Calu3 (cell line): Measurements from ENCODE around the gene MAGI1. TPM values are rescaled to one million over a fixed set of nuclear protein-coding genes. Genes with fewer than 3 reads are reported as not detected.

Experiments used
- BruUV-seq: library from RNA; stranded (reverse); fragments of 400-500 nt; replicated peaks from 2 replicates; lab custom pipeline; 2021; lab: Mats Ljungman, UMichigan
- CTCF ChIA-PET: fragments of 300-600 bp; sonication (Branson Sonifier 250); formaldehyde crosslinking; loops from one replicate; lab custom pipeline; 2022; ENCODE audit warnings: antibody characterized with exemption; lab: Charles Lee
- DNase-seq: peaks from one replicate; pipeline ENCODE4 v3.0.0; 2022
- H3K27ac Mint-ChIP-seq: one replicate; pipeline ENCODE4 v1.8.0; 2022; ENCODE audit warnings: mixed read lengths; ENCODE audit not compliant: unreplicated experiment
- H3K27me3 Mint-ChIP-seq: one replicate; pipeline ENCODE4 v1.8.0; 2022; ENCODE audit warnings: mixed read lengths; ENCODE audit not compliant: unreplicated experiment
- H3K36me3 Mint-ChIP-seq: one replicate; pipeline ENCODE4 v1.8.0; 2022; ENCODE audit warnings: mild to moderate bottlenecking, moderate library complexity, mixed read lengths; ENCODE audit not compliant: insufficient read depth, unreplicated experiment
- H3K4me1 Mint-ChIP-seq: one replicate; pipeline ENCODE4 v1.8.0; 2022; ENCODE audit warnings: mild to moderate bottlenecking, low read depth, mixed read lengths; ENCODE audit not compliant: unreplicated experiment
- H3K4me3 Mint-ChIP-seq: one replicate; pipeline ENCODE4 v1.8.0; 2022; ENCODE audit warnings: mild to moderate bottlenecking, low read depth, moderate library complexity, mixed read lengths; ENCODE audit not compliant: unreplicated experiment
- H3K9me3 Mint-ChIP-seq: one replicate; pipeline ENCODE4 v1.8.0; 2022; ENCODE audit warnings: low read depth, mixed read lengths; ENCODE audit not compliant: unreplicated experiment
- CTCF ChIP-seq: fragments of 200-600 bp; IDR thresholded peaks from one replicate; pipeline ENCODE4 v1.8.0; 2022; ENCODE audit warnings: antibody characterized with exemption; ENCODE audit not compliant: unreplicated experiment
- intact Hi-C: fragments of 100-400 bp; cut with micrococcal nuclease; formaldehyde crosslinking; loops from one replicate; pipeline ENCODE4 v1.10.0; 2022; ENCODE audit not compliant: unreplicated experiment
- total RNA-seq: library from RNA; stranded (reverse); gene quantifications from 2 replicates; pipeline ENCODE4 v1.2.3, GENCODE V29; 2022

MAGI1 gene
- total RNA-seq, 1 experiment from 2014 or later = 76.4 TPM

DNA sequence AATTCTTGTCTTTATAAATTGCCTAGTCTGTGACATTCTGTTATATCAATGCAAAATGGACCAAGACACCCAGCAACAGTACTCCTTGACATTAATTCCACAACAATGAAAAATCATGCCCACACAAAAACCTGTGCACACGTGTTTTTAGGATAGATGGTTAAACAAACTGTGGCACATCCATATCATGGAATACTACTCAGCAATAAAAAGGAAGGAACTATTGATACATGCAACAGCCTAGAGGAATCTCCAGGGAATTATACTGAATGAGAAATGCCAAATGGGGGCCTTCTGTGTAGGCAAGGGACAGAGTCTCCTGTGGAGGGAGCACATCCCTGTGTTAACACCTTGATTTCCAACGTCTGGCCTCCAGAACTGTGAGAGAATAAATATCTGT, 388.5 kb downstream of the MAGI1 start:
- intact Hi-C loops = no loop called here
- Mint-ChIP-seq H3K27me3 (no peaks in the 10 kb centered on the region), H3K27ac (no peak overlapping the region), H3K4me1 (no peaks in the 10 kb centered on the region), H3K4me3 (no peak overlapping the region), H3K36me3 (no peaks in the 10 kb centered on the region), H3K9me3 (peaks cover 3% of the 10 kb centered on the region)
- TF ChIP-seq CTCF = no peak
- no TSS peak for BruUV-seq
- CTCF ChIA-PET = no interaction called here
- no peak for DNase-seq

DNA sequence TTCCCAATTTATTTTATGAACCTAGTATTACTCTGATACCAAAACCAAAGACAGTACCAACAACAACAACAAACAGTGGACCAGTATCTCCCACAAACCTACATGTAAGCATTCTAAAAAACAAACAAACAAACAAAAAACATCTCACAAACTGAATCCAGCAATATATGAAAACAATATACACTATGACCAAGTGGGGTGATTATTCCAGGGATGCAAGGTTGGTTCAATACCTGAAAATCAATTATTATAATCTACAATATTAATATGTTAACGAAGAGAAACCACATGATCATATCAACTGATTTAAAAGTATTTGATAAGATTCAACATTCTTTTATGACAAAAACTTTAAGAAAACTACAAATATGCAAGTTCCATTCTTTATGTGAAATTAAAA, 391.3 kb downstream of the MAGI1 start:
- Mint-ChIP-seq H3K36me3 (no peaks in the 10 kb centered on the region), H3K4me1 (peaks cover 10% of the 10 kb centered on the region), H3K27ac (no peak overlapping the region), H3K4me3 (no peak overlapping the region), H3K9me3 (peaks cover 6% of the 10 kb centered on the region), H3K27me3 (no peaks in the 10 kb centered on the region)
- TF ChIP-seq CTCF = no peak
- DNase-seq = no peak
- intact Hi-C loops = no loop called here
- BruUV-seq = no TSS peak
- CTCF ChIA-PET = no interaction called here

GRCh38 chr3:65642883-65643282, 395.8 kb downstream of the MAGI1 start:
- no peak for DNase-seq
- BruUV-seq = no TSS peak
- H3K36me3 Mint-ChIP-seq = no peaks in the 10 kb centered on the region
- peaks cover 6% of the 10 kb centered on the region for H3K9me3 Mint-ChIP-seq
- CTCF ChIA-PET = interaction anchor here (1.6 kb wide), 1 partner anchor 12 kb away, joined by 3 read pairs; no protein-coding TSS in a partner anchor
- no peak overlapping the region for H3K4me3 Mint-ChIP-seq
- intact Hi-C loops = no loop called here
- no peak for TF ChIP-seq CTCF
- no peak overlapping the region for H3K27ac Mint-ChIP-seq
- H3K27me3 Mint-ChIP-seq = no peaks in the 10 kb centered on the region
- H3K4me1 Mint-ChIP-seq = peaks cover 10% of the 10 kb centered on the region

DNA sequence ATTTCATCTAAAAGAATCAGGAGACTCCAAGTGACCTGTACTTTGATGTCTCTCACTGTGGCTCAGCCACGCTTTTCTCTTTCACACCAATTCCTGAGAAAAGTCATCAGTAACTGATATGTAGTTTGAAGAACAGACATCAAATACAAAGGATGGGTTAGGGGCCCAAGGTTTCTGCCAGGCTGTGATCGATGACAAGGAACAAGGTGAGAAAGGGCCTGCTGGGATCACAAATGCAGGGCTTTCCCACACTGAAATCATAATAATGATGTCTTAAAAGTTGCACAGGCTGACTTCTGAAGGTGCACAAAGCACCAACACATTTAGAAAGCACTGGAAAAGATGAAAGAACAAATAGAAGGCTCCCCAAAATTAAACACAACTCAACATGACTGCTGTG, 396.9 kb downstream of the MAGI1 start:
- intact Hi-C loops = no loop called here
- peaks cover 10% of the 10 kb centered on the region for H3K4me1 Mint-ChIP-seq
- peaks cover 5% of the 10 kb centered on the region for H3K9me3 Mint-ChIP-seq
- H3K4me3 Mint-ChIP-seq = no peak overlapping the region
- H3K27ac Mint-ChIP-seq = peak overlapping the region; percentile 15
- no peaks in the 10 kb centered on the region for H3K27me3 Mint-ChIP-seq
- no peaks in the 10 kb centered on the region for H3K36me3 Mint-ChIP-seq
- no peak for TF ChIP-seq CTCF
- DNase-seq = no peak
- BruUV-seq = no TSS peak
- CTCF ChIA-PET = no interaction called here

GRCh38 chr3:65641045-65641444, 397.7 kb downstream of the MAGI1 start:
- peaks cover 3% of the 10 kb centered on the region for H3K9me3 Mint-ChIP-seq
- BruUV-seq = no TSS peak
- DNase-seq = no peak
- H3K27me3 Mint-ChIP-seq = no peaks in the 10 kb centered on the region
- no peak overlapping the region for H3K27ac Mint-ChIP-seq
- no peak for TF ChIP-seq CTCF
- H3K4me1 Mint-ChIP-seq = peaks cover 10% of the 10 kb centered on the region
- H3K36me3 Mint-ChIP-seq = no peaks in the 10 kb centered on the region
- H3K4me3 Mint-ChIP-seq = no peak overlapping the region
- intact Hi-C loops = no loop called here
- CTCF ChIA-PET = no interaction called here
